H9 (cell line): Measurements from ENCODE around the gene LDLRAD4. TPM values are rescaled to one million over a fixed set of nuclear protein-coding genes. Genes with fewer than 3 reads are reported as not detected.

Source experiments
- DNase-seq: peaks from one replicate; pipeline ENCODE4 v3.0.0-alpha.2; 2017
- H2AFZ ChIP-seq: one replicate; pipeline ENCODE4 v1.6.1; 2013; ENCODE audit warnings: mild to moderate bottlenecking, low read length, control low read depth, moderate library complexity
- H2AK5ac ChIP-seq: 2 replicates; pipeline ENCODE4 v1.6.1; 2013; ENCODE audit warnings: low read length, control low read depth, mixed read lengths; ENCODE audit not compliant: insufficient read length
- H2BK120ac ChIP-seq: one replicate; pipeline ENCODE4 v1.6.1; 2013; ENCODE audit warnings: low read depth, mild to moderate bottlenecking, low read length, control low read depth, inconsistent platforms; ENCODE audit not compliant: poor library complexity, severe bottlenecking
- H2BK12ac ChIP-seq: 2 replicates; pipeline ENCODE4 v1.6.1; 2013; ENCODE audit warnings: low read length, control low read depth, mixed read lengths, low read depth; ENCODE audit not compliant: insufficient read length
- H2BK15ac ChIP-seq: 2 replicates; pipeline ENCODE4 v1.6.1; 2013; ENCODE audit warnings: low read depth, low read length, control low read depth
- H2BK20ac ChIP-seq: one replicate; pipeline ENCODE4 v1.6.1; 2013; ENCODE audit warnings: low read depth, mild to moderate bottlenecking, low read length, control low read depth, inconsistent platforms; ENCODE audit not compliant: poor library complexity, severe bottlenecking
- H2BK5ac ChIP-seq: 2 replicates; pipeline ENCODE4 v1.6.1; 2013; ENCODE audit warnings: low read length, control low read depth, mixed read lengths; ENCODE audit not compliant: insufficient read length
- H3K14ac ChIP-seq: 2 replicates; pipeline ENCODE4 v1.6.1; 2013; ENCODE audit warnings: low read length, control low read depth; ENCODE audit not compliant: insufficient read depth
- H3K18ac ChIP-seq: 2 replicates; pipeline ENCODE4 v1.6.1; 2013; ENCODE audit warnings: low read depth, mild to moderate bottlenecking, mixed read lengths, low read length, control low read depth; ENCODE audit not compliant: insufficient read length
- H3K23ac ChIP-seq: 2 replicates; pipeline ENCODE4 v1.6.1; 2013; ENCODE audit warnings: low read length, control low read depth, mixed read lengths, low read depth; ENCODE audit not compliant: insufficient read length
- H3K23me2 ChIP-seq: 2 replicates; pipeline ENCODE4 v1.6.1; 2013; ENCODE audit warnings: low read depth, mild to moderate bottlenecking, mixed read lengths, low read length, control low read depth; ENCODE audit not compliant: insufficient read length, poor library complexity, severe bottlenecking
- H3K27ac ChIP-seq: 2 replicates; pipeline ENCODE4 v1.5.1; 2013; ENCODE audit warnings: low read length, control low read depth, mixed read lengths, low read depth; ENCODE audit not compliant: insufficient read length
- H3K27me3 ChIP-seq: 2 replicates; pipeline ENCODE4 v1.6.1; 2013; ENCODE audit warnings: low read length, control low read depth, inconsistent platforms; ENCODE audit not compliant: insufficient read depth
- H3K4ac ChIP-seq: 2 replicates; pipeline ENCODE4 v1.6.1; 2013; ENCODE audit warnings: low read depth, mild to moderate bottlenecking, control low read depth, inconsistent platforms, low read length, moderate library complexity
- H3K4me1 ChIP-seq: 2 replicates; pipeline ENCODE4 v1.6.1; 2013; ENCODE audit warnings: low read length, control low read depth, inconsistent platforms; ENCODE audit not compliant: insufficient read depth
- H3K4me2 ChIP-seq: 2 replicates; pipeline ENCODE4 v1.6.1; 2013; ENCODE audit warnings: low read length, control low read depth, mixed read lengths; ENCODE audit not compliant: insufficient read length, insufficient read depth
- H3K56ac ChIP-seq: 2 replicates; pipeline ENCODE4 v1.6.1; 2013; ENCODE audit warnings: low read depth, mild to moderate bottlenecking, mixed read lengths, low read length, control low read depth; ENCODE audit not compliant: insufficient read length
- H3K79me1 ChIP-seq: 2 replicates; pipeline ENCODE4 v1.6.1; 2013; ENCODE audit warnings: low read depth, mild to moderate bottlenecking, moderate library complexity, low read length, control low read depth, inconsistent platforms; ENCODE audit not compliant: insufficient read depth, poor library complexity, severe bottlenecking
- H3K79me2 ChIP-seq: 2 replicates; pipeline ENCODE4 v1.6.1; 2013; ENCODE audit warnings: low read length, control low read depth, inconsistent platforms; ENCODE audit not compliant: insufficient read depth
- H3K9ac ChIP-seq: 2 replicates; pipeline ENCODE4 v1.6.1; 2013; ENCODE audit warnings: low read length, control low read depth, mixed read lengths; ENCODE audit not compliant: insufficient read length; ENCODE audit errors: extremely low read depth
- H3K9me3 ChIP-seq: one replicate; pipeline ENCODE4 v1.6.1; 2013; ENCODE audit warnings: low read depth, low read length, inconsistent platforms; ENCODE audit not compliant: control insufficient read depth
- H3T11ph ChIP-seq: one replicate; pipeline ENCODE4 v1.6.1; 2013; ENCODE audit warnings: mild to moderate bottlenecking, low read length, control low read depth, inconsistent platforms
- H4K20me1 ChIP-seq: one replicate; pipeline ENCODE4 v1.6.1; 2013; ENCODE audit not compliant: control insufficient read depth, insufficient read length, insufficient read depth
- H4K5ac ChIP-seq: 2 replicates; pipeline ENCODE4 v1.6.1; 2013; ENCODE audit warnings: low read depth, mild to moderate bottlenecking, mixed read lengths, low read length, control low read depth; ENCODE audit not compliant: insufficient read length
- H4K8ac ChIP-seq: replicated peaks from 2 replicates; pipeline ENCODE4 v1.6.1; 2013; ENCODE audit warnings: low read length, control low read depth, mixed read lengths, low read depth; ENCODE audit not compliant: insufficient read length
- H4K91ac ChIP-seq: 2 replicates; pipeline ENCODE4 v1.6.1; 2013; ENCODE audit warnings: low read depth, mild to moderate bottlenecking, moderate library complexity, mixed read lengths, low read length, control low read depth; ENCODE audit not compliant: insufficient read length
- H3K27ac Mint-ChIP-seq, 3 experiments: 2 replicates in 2 of 3; 3 replicates in 1 of 3; pipeline ENCODE4 v1.8.0; 2020 to 2021; ENCODE audit warnings: mixed read lengths in 3 of 3, mild to moderate bottlenecking in 1 of 3, moderate library complexity in 1 of 3
- H3K27me3 Mint-ChIP-seq: 2 replicates; pipeline ENCODE4 v1.8.0; 2021; ENCODE audit warnings: low read depth, mild to moderate bottlenecking, moderate library complexity, mixed read lengths
- H3K36me3 Mint-ChIP-seq, 3 experiments: 2 replicates in 2 of 3; 3 replicates in 1 of 3; pipeline ENCODE4 v1.8.0; 2020 to 2021; ENCODE audit warnings: low read depth in 3 of 3, mixed read lengths in 3 of 3; ENCODE audit not compliant: insufficient read depth in 1 of 3
- H3K4me1 Mint-ChIP-seq, 2 experiments: 2 replicates each; pipeline ENCODE4 v1.8.0; 2020; ENCODE audit warnings: mixed read lengths in 2 of 2
- H3K4me3 Mint-ChIP-seq, 2 experiments: 2 replicates in 1 of 2; 3 replicates in 1 of 2; pipeline ENCODE4 v1.8.0; 2020 to 2021; ENCODE audit warnings: mild to moderate bottlenecking in 2 of 2, mixed read lengths in 2 of 2, moderate library complexity in 1 of 2
- H3K9me3 Mint-ChIP-seq, 2 experiments: 2 replicates in 1 of 2; 3 replicates in 1 of 2; pipeline ENCODE4 v1.8.0; 2020; ENCODE audit warnings: mild to moderate bottlenecking in 2 of 2, mixed read lengths in 2 of 2, moderate library complexity in 1 of 2
- WGBS: extraction: QIAGEN DNeasy Blood & Tissue Kit; methylation state at CpG from one replicate; pipeline ENCODE4 v1.1.7; 2013; ENCODE audit warnings: missing lambda C conversion rate, low lambda C conversion rate, mixed read lengths; ENCODE audit not compliant: insufficient read length; ENCODE audit errors: extremely low coverage; 5-methylcytosine and 5-hydroxymethylcytosine counted together
- total RNA-seq: library from RNA; stranded (reverse); gene quantifications from 2 replicates; pipeline ENCODE4 v1.2.1, GENCODE V29; 2021
- TF ChIP-seq, protein P1 (sequence below): fragments of 200-600 bp; sonication (generic); conservative IDR thresholded peaks from 3 replicates; pipeline ENCODE4 v1.8.0; 2021; ENCODE audit warnings: antibody characterized with exemption, mild to moderate bottlenecking

The LDLRAD4 gene
- total RNA-seq, 1 experiment from 2014 or later = 3.9 TPM

DNA sequence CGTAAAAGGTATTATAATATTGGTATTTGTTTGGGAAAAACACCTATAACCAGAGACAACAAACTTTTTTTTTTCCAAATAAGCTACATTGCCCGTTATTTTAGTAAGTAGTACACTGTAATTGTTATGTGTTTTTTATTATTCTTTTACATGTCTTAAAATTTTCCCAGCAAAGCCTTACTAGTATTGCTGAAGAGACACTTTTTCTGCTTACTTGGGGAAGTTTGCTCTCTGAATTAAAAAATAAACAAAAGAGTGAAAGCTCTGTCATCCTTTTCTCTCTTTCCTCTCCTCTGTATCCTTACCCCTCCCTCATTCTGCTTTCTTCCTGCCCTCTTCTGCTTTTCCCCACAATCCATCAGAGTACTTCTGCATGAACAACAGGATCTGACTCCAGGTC lies 25.6 kb upstream of the LDLRAD4 start:
- Histone ChIP-seq H2BK20ac (no peak overlapping the region), H4K8ac (no peak overlapping the region), H3T11ph (no peak overlapping the region), H3K9me3 (no peaks in the 10 kb centered on the region), H2BK15ac (no peak overlapping the region), H3K27ac (no peak overlapping the region), H2BK12ac (no peak overlapping the region), H3K4me1 (no peaks in the 10 kb centered on the region), H2BK5ac (no peak overlapping the region), H2AK5ac (no peak overlapping the region), H4K20me1 (no peaks in the 10 kb centered on the region), H4K91ac (no peak overlapping the region), H3K14ac (no peak overlapping the region), H3K79me1 (no peaks in the 10 kb centered on the region), H2BK120ac (no peak overlapping the region), H3K23me2 (no peaks in the 10 kb centered on the region), H3K27me3 (no peaks in the 10 kb centered on the region), H3K56ac (no peak overlapping the region), H3K9ac (no peak overlapping the region), H3K23ac (no peak overlapping the region), H2AFZ (no peak overlapping the region), H3K4ac (no peak overlapping the region), H3K79me2 (no peaks in the 10 kb centered on the region), H4K5ac (no peak overlapping the region), H3K4me2 (no peak overlapping the region), H3K18ac (no peak overlapping the region)
- no CpG with 5 or more reads among the region's 2 CpGs for WGBS
- H3K9me3 Mint-ChIP-seq = peaks cover 6% of the 10 kb centered on the region in 2 experiments; a peak in 4 of 5 replicates
- H3K27me3 Mint-ChIP-seq = no peaks in the 10 kb centered on the region
- H3K36me3 Mint-ChIP-seq = peaks cover 0 to 3% (median 0%) of the 10 kb centered on the region in 3 experiments; a peak in 1 of 7 replicates
- H3K27ac Mint-ChIP-seq = no peak overlapping the region
- TF ChIP-seq, protein P1, sequence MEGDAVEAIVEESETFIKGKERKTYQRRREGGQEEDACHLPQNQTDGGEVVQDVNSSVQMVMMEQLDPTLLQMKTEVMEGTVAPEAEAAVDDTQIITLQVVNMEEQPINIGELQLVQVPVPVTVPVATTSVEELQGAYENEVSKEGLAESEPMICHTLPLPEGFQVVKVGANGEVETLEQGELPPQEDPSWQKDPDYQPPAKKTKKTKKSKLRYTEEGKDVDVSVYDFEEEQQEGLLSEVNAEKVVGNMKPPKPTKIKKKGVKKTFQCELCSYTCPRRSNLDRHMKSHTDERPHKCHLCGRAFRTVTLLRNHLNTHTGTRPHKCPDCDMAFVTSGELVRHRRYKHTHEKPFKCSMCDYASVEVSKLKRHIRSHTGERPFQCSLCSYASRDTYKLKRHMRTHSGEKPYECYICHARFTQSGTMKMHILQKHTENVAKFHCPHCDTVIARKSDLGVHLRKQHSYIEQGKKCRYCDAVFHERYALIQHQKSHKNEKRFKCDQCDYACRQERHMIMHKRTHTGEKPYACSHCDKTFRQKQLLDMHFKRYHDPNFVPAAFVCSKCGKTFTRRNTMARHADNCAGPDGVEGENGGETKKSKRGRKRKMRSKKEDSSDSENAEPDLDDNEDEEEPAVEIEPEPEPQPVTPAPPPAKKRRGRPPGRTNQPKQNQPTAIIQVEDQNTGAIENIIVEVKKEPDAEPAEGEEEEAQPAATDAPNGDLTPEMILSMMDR = no peak
- no peak for DNase-seq
- peaks cover 7 to 8% of the 10 kb centered on the region in 2 experiments for H3K4me1 Mint-ChIP-seq
- H3K4me3 Mint-ChIP-seq = no peak overlapping the region
